IPS-NIHi11 (cell line): ENCODE measurements around the gene CBLB.
"Not testable (repeated sequence)": the region's sequence is repeated elsewhere in the genome, so short reads cannot be mapped to it uniquely, and the experiment has no call there.

Experiments
- DNase-seq: peaks from one replicate; pipeline ENCODE4 v3.0.0; 2012; ENCODE audit warnings: mixed read lengths, low spot score

Gene CBLB

DNA sequence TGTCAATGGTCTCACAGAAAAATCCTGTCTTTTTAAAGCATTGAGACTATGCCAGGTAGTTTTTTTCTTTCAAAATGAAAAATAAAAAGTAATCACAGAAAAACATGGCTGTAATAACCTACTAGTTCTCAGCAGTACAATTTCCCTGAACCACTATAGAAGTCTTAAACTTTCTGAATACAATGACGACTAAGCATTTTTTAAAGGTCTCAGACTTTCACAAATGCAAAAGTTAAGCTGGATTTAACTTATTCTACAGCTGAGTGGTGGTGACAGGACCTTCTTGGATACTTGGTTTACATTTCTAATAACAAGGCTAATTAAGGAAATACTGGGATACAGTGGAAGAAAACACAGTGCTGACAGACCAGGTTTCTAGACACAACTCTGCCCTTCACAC lies 81.8 kb downstream of the CBLB start:
- DNase-seq: no peak

DNA sequence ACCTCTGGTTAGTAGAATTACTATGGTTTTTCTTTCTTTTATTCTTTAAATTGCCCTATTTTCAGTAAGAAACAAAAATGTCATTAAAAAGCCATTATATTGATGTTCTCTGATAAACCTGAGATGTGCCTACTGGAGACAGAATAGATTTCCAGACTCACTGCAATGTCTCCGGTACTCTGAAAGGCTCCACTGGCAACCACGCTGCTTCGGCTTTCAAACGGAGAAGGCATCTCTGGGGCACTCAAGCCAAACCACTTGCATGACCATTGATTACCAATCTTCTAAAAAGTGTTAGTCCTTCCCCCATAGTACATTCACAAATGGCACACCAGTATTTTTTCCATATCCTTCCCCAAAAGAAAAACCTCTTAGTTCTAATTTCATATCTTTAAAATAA lies 82.6 kb downstream of the CBLB start:
- DNase-seq: no peak

DNA sequence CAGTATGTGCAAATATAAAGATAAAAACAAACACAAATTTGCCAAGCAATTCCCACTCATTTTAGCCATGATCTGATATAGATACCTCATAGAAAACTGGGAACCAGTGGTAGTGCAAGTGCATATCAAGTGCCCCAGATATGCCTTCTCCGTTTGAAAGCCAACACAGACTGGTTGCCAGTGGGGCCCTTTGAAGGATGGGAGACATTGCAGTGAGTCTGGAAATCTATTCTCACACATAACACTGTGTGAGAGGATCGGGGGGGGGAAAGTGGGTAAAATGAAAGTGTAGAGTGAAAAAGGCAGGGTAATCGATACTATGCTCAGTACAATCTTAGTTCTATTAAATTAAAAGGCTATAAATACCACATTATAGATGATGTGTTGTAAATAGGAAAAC lies 83.0 kb downstream of the CBLB start:
- DNase-seq: no peak

DNA sequence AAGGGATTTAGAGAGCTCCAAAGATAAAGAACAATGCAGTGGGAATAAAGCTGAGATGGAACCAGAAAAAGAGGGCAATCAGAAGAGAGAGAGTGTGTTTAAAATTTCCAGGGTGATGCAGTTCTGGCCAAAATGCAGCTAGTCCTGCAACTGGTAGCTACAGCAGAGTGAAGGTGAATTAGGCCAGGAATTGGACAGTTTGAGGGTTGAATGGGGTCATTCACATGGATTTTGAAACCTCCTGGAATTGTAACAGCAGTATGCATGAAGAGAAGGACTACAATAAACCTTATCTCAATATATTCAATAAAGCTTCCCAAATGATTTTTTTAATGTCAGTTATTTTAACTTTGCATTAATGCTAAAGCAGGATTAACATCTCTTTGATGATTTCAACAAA lies 85.2 kb downstream of the CBLB start:
- no peak for DNase-seq

DNA sequence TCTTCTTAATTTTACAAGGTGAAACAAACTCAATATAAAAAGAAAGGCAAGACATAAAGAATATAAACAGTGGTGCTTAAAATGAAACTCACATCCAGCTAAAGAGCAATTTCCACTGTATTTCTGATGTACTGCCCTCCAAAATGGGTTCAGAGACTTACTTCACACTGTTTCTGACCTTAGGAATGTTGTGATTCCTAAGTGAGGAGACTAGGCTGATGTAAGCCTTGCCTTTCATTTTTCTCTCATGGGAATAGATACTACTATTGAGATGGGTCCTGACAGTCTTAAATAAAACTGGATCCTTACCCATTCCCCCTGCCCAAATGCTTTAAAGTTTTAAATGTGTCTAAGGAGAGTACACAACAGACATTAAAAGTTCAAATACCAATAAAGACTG lies 86.9 kb downstream of the CBLB start:
- DNase-seq: no peak

DNA sequence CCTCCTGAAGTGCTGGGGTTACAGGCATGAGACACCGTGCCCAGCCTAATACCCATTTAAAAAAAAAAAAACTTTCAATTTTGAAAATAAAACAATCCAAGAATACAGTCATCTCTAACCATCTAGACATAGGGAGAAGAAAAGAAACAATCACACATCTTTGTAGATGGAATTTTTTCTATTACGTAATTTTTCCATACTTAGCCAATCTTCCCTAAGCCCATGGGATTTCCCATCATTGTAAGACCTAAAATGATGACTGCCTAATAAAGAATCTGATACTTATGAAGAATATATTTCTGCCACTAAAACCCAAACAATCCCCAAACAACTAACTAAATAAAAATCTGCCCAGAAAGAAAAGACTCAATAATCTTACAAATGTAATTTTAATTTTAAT lies 88.7 kb downstream of the CBLB start:
- DNase-seq: no peak

DNA sequence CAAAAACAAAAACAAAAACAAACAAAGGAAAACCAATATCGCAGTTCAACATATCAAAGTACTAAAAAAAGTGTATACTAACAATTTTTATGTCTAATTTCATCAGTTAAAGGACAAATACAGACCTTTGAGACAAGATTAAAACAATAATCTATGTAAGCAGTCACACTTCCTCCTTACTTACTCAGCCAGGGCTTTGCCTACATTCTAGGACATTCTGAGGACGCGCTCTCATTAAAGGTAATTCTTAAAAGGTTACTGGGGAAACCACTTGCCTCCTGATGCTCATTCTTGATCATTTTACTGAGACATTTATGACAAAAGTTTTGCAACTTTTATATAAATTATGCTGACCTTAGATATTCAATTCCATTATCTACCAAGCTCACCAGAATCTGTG lies 93.4 kb downstream of the CBLB start:
- DNase-seq: no peak

DNA sequence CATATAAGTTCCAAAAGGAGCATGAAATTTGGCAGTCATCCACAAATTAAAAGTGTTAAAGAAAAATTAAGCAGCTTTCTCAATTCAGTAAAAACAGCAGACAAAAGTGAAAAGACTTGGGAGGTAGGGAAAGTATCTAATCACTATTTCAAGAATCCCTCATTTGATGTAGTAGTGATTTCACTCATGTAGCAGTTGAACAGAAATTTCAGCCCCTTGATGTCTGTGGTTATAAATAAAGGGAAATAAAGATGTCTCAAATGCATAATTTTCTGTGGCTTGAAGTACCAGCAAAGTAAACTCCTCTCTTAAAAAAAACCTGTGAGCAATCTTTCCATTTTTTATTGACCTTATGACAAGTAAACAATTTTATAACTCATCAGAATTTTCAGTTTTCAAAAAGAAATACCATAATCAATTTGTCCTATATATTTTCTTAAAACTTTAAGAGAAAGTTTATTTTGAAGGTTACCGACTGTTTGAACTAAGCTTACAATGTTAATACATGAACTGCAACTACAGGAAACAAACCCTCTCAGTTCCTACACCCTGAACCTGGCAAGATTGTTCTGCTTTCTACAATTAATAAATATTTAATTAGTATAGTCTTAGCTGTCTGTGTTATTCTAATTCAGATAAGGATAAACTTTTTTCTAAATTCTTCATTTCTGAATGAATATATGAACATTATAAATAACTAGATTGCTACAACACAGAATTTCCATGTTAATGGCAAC lies 94.2 kb downstream of the CBLB start:
- DNase-seq: no peak

DNA sequence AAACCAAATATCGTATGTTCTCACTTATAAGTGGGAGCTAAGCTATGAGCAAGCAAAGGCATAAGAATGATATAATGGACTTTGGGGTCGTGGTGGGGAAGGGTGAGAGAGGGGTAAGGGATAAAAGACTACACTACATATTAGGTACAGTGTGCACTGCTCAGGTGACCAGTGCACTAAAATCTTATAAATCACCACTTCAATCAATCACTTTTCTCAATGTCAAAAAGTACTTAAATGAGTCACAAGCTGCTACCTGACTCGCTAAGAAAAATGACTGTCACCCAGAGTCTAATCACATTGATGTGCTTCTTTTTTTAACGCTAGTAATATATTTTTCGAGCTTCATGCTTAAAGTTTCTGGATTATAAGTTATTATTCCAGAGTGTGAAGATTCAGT lies 95.5 kb downstream of the CBLB start:
- DNase-seq: no peak

DNA sequence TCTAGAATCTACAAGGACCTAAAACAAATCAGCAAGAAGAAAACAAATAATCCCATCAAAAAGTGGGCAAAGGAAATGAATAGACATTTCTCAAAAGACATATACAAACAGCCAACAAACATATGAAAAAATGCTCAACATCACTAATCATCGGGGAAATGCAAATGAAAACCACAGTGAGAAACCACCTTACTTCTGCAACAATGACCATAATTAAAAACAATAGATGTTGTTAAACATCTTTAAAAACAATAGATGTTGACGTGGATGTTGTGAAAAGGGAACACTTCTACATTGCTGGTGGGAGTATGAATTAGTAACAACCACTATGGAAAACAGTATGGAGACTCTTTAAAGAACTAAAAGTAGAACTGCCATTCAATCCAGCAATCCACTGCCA lies 96.2 kb downstream of the CBLB start:
- DNase-seq: no peak

DNA sequence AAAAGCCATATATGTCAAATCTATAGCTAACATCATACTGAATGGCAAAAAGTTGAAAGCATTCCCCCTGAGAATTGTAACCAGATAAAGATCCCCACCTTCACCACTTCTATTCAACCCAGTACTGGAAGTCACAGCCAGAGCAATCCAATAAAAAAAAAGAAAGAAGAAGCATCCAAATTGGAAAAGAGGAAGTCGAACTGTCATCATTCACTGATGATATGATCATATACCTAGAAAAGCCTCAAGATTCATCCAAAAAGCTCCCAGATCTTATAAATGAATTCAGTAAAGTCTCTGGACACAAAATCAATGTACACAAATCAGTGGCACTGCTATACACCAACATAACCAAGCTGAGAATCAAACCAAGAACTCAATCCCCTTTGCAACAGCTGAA lies 97.4 kb downstream of the CBLB start:
- no peak for DNase-seq

DNA sequence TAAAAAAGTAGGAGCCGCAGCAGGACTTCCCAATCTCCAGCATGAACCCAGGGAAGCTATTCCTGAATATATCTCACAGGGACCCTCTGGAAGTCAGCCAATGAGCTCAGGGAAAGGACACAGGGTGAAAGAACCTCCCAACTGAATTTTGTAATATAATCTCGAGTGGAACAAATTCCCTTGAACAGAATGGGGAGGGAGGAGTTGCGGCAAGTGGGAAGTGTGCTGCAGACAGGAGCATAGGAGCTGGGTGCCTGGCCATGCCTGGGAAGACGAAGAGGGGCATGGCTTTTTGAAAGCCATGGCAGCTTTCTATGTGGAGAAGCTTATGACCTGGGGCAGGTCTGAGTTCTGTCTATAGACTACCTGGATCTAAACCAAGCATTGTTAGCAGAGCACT lies 98.4 kb downstream of the CBLB start:
- no peak for DNase-seq

DNA sequence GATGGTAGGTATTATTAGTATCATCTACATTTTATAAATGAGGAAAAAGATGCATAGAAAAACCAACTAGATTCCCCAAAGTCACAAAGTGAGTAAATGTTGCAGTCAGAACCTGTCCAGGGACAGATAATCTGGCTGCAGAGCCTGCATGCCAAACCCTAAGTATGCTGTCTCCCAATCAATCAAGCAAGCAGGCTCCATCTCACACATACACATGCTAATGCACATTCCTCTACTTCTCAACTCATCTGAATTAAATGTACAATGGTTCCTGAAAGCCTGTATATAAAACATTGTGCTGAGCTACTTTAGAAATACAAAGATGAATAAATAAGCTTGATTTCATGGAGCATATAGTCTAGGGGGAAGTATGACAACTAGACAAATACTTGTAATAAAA lies 101.0 kb downstream of the CBLB start:
- no peak for DNase-seq

DNA sequence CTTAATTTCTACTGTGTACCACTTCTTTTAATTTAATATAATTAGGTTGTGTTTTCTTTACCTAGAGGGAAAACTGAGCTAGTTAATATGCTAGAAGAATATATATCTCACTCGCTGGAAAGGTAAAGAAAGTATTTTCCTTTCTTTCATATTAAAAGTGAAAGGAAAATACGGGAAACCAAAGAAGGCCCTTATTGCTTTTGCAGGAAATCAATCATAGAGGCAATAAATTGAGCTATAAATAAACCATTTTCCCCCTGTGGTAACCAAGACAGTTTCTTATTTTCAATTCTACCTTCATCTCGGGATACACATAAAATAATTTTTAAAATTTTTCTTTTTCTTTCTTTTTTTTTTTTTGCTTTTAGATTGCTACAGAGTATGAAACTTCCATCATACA lies 101.6 kb downstream of the CBLB start:
- no peak for DNase-seq

DNA sequence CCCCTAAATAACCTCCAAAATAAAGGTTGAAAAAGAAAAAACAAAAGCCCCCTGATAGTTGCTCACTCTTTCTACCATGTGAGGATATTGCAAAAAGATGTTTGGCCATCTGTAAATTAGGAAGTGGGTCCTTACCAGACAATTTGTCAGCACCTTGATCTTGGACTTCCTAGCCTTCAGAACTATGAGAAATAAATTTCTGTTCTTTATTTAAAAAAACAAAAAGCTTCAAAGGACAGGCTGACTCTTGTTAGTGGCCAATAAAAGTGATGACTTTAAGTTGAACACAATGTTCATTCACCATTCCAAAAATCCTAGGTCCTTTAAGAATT lies 103.5 kb downstream of the CBLB start:
- DNase-seq: no peak

DNA sequence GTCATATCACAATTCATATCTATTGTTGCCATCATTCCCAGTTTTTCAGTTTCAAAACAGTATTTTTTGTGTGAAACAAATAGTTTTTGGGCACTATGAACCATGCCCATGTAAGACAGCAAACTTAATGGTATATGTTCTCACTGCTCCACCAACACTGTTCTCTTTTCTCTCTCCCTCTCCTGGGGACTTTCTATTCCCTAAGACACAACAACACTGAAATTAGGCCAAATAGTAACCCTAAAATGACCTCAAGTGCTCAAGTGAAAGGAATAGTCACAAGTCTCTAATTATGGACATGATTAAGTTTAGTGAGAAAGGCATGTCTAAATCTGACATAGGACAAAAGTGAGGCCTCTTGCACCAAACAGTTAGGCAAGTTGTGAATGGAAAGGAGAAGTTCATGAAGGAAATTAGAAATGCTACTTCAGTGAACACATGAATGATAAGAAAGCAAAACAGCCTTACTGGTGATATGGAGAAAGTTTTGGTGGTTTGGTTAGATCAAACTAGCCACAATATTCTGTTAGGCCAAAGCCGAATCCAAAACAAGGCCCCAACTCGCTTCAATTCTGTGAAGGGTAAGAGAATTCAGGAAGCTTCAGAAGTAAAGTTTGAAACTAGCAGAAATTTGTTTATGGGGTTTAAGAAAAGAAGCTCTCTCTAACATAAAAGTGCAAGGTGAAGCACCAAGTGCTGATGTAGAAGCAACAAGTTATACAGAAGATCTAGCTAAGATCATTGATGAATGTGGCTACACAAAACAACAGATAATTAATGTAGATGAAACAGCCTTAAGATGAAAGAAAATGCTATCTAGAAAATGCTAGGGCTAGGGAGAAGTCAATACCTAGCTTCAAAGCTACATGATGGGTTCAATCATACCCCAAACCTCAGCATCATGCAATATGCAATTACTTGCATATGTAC lies 104.2 kb downstream of the CBLB start:
- DNase-seq: no peak

DNA sequence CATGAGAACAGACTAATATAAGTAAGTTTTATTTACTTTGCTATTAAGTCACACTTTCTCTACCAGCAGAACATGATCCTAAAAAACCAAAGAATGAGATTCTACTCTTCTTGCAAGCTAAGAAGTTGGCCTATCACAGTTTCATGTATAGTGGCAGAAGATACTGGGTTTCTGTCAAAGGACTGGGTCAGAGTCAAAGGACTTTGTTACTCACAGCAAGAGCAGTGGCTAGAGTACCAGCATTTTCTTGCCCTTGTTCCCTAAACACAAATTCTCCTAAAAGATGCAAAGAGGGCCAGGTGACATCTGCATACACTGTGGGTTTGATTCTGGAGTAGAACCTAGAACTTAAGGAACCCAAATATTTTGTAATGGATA lies 105.2 kb downstream of the CBLB start:
- DNase-seq: no peak

DNA sequence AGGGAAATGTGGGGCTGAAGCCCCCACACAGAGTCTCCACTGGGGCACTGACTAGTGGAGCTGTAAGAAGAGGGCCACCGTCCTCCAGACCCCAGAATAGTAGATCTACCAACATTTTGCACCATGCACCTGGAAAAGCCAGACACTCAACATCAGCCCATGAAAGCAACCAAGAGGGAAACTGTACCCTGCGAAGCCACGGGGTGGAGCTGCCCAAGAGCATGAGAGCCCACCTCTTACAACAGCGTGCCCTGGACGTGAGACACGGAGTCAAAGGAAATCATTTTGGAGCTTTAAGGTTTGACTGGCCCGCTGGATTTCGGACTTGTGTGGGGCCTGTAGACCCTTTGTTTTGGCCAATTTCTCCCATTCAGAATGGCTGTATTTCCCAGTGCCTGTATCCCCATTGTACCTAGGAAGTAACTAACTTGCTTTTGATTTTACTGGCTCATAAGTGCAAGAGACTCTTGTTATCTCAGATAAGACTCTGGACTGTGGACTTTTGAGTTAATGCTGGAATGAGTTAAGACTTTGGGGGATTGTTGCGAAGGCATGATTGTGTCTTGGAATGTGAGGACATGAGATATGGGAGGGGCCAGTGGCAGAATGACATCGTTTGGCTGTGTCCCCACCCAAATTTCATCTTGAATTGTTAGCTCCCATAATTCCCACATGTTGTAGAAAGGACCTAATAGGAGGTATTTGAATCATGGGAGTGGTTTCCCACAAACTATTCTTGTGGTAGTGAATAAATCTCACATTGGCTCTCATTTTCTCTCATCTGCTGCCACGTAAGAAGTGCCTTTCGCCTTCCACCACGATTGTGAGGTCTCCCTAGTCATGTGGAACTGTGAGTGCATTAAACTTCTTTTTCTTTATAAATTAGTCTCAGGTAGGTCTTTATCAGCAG lies 105.8 kb downstream of the CBLB start:
- DNase-seq: no peak

DNA sequence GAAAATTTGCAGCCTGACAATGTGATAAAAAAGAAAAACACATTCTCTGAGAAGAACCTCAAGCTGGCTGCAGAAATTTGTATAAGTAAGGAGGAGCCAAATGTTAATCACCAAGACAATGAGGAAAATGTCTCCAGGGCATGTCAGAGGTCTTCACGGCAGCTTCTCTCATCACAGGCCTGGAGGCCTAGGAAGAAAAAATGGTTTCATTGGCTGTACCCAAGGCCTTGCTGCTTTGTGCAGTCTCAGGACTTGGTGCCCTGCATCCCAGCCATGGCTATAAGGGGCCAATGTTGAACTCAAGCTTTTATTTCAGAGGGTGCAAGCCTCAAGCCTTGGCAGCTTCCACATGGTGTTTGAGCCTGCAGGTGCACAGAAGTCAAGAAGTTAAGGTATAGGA lies 106.6 kb downstream of the CBLB start:
- not testable (repeated sequence) for DNase-seq

DNA sequence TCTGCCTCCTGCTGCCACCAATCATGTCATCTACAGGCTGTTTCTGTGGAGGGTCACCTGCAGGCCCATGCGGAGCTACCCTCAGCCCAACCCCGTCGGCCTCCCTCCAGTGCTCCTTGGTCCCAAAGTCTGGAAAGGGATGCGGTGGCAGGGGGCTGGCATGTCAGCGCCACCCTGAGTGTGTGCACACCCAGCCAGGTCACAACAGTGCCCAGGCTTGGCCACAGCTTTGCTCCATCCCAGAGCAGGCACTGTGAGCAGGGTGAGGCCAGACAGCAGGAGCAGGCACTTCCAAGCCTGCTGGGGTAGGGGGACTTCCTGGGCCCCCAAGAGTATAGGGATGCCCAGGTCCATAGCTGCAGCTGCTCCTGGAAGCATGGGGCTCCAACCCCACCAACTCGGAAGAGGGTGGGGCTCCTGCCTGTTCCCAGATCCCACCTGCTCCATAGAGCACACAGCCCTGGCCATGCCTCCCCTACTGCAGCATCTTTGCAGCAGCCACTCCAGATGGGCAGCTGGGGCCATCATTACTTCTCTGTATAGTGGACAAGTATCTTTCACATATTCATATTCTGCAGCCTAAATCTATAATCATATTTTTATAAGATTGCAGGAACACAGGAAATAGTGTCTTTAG lies 109.3 kb downstream of the CBLB start:
- no peak for DNase-seq

DNA sequence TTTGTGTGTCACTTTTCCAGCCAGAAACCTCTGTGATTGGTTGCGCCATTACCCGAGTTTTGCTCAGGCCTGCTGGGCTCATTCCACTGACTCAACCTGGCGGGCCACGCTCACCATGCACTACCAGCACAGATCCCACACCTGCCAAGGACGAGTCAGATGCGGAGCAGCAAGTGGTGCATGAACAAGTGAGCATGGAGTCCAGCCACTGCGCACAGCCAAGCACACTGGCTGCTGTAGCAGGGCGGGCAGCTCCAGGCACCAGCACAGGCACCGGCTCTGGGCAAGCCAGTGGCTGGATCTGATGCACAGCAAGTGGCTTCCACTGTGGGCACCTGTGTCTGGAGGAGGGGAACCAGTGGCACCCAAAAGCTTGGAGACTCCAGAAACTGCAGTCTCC lies 110.4 kb downstream of the CBLB start:
- DNase-seq: no peak
